ENCODE data around the gene HBS1L.

The HBS1L gene

DNA sequence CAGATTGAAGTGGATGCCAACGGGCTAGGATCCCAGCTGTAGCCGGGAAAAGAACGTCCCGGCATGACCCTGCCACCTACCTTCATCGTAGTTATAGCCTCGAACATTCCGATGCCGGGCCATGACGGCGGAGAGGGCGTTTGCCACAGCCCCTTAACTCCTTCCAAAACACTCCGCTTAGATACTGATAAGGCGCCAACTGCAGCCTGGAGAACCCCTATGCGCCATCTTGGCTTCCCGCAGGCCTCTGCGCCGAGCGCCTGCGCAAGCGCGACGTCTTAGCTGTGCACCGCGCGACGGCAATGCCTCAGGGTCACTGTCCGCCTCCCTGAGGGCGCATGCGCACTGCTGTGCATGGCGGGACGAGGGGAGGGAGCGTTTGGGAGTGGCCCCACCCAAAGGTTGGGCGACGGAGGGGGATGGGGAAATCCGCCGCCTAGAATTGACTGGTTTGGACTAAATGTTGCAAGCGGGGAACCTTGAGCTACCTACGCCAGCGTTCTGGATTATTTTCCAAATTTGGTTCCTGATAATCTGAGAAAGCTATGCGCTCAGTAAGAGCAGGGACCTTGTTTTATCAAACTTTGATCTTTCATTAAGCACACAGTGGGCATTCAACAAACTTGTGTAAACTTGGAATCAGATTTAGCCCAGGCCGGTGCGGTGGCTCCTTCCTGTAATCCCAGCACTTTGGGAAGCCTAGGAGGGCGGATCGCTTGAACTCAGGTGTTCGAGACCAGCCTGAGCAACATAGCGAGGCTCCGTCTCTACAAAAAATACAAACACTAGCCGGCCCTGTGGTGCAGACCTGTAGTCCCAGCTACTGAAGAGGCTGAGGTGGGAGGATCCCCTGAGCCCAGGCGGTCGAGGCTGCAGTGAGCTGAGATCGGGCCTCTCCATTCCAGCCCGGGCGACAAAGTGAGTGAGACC, at the start of gene HBS1L:
Gene HBS1L, minus strand, starts transcription at position 254 of the 930 bp plus-strand sequence. Its CDS starts 131 bp downstream, at position 123.
- H3K27ac ChIP-seq (ENCODE audit: extremely low read depth, low read depth, low read length) = peak within 1 kb of the TSS; percentile 66
- peaks cover 0 to 3% of the 10 kb centered on the region in 2 experiments; a peak in 1 of 3 replicates for H3K36me3 ChIP-seq (ENCODE audit: control insufficient read depth in 2 of 2, insufficient read depth in 1 of 2, low read length in 2 of 2)
- no peaks in the 10 kb centered on the region for H3K9me3 ChIP-seq (ENCODE audit: control insufficient read depth, insufficient read depth, low read depth, low read length)
- ChIA-PET POLR2A (interaction anchor here (0.6 to 1.6 kb wide), 18 partner anchors 8 to 1235 kb away, joined by 3 to 13 read pairs (median 4); partner anchors contain the start of genes BCLAF1 and MYB), CTCF (interaction anchor here (0.6 to 1.2 kb wide), 5 partner anchors 31 to 898 kb away, joined by 3 read pairs; no protein-coding TSS in a partner anchor)
- H3K4me3 ChIP-seq (ENCODE audit: low read depth, low read length) = peak within 1 kb of the TSS; percentile 91
- H3K4me1 ChIP-seq (ENCODE audit: control insufficient read depth, insufficient read depth, low read length) = peaks cover 5% of the 10 kb centered on the region; the same call in 1 of the 2 replicates
- TF ChIP-seq ZFP37 (tag by site-specific recombination; IDR thresholded peaks at IDR 0.05) (0 out of 2 replicates have a peak, but pooled peaks have one; percentile 16), ZNF660 (tag by site-specific recombination; IDR thresholded peaks at IDR 0.05) (peak; percentile 26; the same call in 1 of the 2 replicates), ZXDB (tag by site-specific recombination; IDR thresholded peaks at IDR 0.05) (peak; percentile 44; the same call in 1 of the 2 replicates), SP3 (tag by site-specific recombination; IDR thresholded peaks at IDR 0.05) (peak; percentile 73; the same call in 1 of the 2 replicates), WT1 (tag by site-specific recombination; IDR thresholded peaks at IDR 0.05) (no peak), ZBTB48 (tag by site-specific recombination; IDR thresholded peaks at IDR 0.05) (no peak), ZNF501 (tag by site-specific recombination; IDR thresholded peaks at IDR 0.05) (peak; percentile 60; the same call in 1 of the 2 replicates), OSR2 (tag by site-specific recombination; IDR thresholded peaks at IDR 0.05) (0 out of 2 replicates have a peak, but pooled peaks have one; percentile 27), ZNF248 (tag by site-specific recombination; IDR thresholded peaks at IDR 0.05) (no peak), TCF7L2 (IDR thresholded peaks at IDR 0.05; ENCODE audit: borderline replicate concordance, low read depth, low read length) (no peak), EGR2 (tag by site-specific recombination; IDR thresholded peaks at IDR 0.05; ENCODE audit: low read depth) (peak; percentile 13; the same call in 1 of the 2 replicates), ZNF76 (tag by site-specific recombination; IDR thresholded peaks at IDR 0.05; ENCODE audit: borderline replicate concordance, low read depth) (peak; percentile 95), SP2 (tag by site-specific recombination; IDR thresholded peaks at IDR 0.05) (peak; percentile 76), ZNF341 (tag by site-specific recombination; IDR thresholded peaks at IDR 0.05; ENCODE audit: low read depth) (peak; percentile 27; the same call in 1 of the 2 replicates), ZIC2 (tag by site-specific recombination; IDR thresholded peaks at IDR 0.05) (0 out of 2 replicates have a peak, but pooled peaks have one; percentile 16), ZNF19 (tag by site-specific recombination; IDR thresholded peaks at IDR 0.05; ENCODE audit: low read depth) (no peak), KLF7 (tag by site-specific recombination; IDR thresholded peaks at IDR 0.05; ENCODE audit: borderline replicate concordance) (peak; percentile 84; the same call in 1 of the 2 replicates), ZNF394 (tag by site-specific recombination; IDR thresholded peaks at IDR 0.05; ENCODE audit: borderline replicate concordance) (peak; percentile 31; the same call in 1 of the 2 replicates), ZNF2 (tag by site-specific recombination; IDR thresholded peaks at IDR 0.05) (peak; percentile 47; the same call in 1 of the 2 replicates), ZEB2 (tag by site-specific recombination; IDR thresholded peaks at IDR 0.05) (peak; percentile 33; the same call in 1 of the 2 replicates), ZFP69B (tag by site-specific recombination; IDR thresholded peaks at IDR 0.05) (peak; percentile 92; the same call in 1 of the 2 replicates), MEIS1 (CRISPR knock-in tag; IDR thresholded peaks at IDR 0.05; ENCODE audit: borderline replicate concordance) (no peak), ZNF707 (tag by site-specific recombination; IDR thresholded peaks at IDR 0.05) (no peak), ZNF600 (tag by site-specific recombination; IDR thresholded peaks at IDR 0.05) (peak; percentile 94)
- TF ChIP-seq, protein P1, sequence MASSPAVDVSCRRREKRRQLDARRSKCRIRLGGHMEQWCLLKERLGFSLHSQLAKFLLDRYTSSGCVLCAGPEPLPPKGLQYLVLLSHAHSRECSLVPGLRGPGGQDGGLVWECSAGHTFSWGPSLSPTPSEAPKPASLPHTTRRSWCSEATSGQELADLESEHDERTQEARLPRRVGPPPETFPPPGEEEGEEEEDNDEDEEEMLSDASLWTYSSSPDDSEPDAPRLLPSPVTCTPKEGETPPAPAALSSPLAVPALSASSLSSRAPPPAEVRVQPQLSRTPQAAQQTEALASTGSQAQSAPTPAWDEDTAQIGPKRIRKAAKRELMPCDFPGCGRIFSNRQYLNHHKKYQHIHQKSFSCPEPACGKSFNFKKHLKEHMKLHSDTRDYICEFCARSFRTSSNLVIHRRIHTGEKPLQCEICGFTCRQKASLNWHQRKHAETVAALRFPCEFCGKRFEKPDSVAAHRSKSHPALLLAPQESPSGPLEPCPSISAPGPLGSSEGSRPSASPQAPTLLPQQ (tag by site-specific recombination; IDR thresholded peaks at IDR 0.05) = peak; percentile 93
- TF ChIP-seq, protein P2, sequence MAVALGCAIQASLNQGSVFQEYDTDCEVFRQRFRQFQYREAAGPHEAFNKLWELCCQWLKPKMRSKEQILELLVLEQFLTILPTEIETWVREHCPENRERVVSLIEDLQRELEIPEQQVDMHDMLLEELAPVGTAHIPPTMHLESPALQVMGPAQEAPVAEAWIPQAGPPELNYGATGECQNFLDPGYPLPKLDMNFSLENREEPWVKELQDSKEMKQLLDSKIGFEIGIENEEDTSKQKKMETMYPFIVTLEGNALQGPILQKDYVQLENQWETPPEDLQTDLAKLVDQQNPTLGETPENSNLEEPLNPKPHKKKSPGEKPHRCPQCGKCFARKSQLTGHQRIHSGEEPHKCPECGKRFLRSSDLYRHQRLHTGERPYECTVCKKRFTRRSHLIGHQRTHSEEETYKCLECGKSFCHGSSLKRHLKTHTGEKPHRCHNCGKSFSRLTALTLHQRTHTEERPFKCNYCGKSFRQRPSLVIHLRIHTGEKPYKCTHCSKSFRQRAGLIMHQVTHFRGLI (tag by site-specific recombination; IDR thresholded peaks at IDR 0.05) = peak; percentile 69; the same call in 1 of the 2 replicates
- TF ChIP-seq, protein P3, sequence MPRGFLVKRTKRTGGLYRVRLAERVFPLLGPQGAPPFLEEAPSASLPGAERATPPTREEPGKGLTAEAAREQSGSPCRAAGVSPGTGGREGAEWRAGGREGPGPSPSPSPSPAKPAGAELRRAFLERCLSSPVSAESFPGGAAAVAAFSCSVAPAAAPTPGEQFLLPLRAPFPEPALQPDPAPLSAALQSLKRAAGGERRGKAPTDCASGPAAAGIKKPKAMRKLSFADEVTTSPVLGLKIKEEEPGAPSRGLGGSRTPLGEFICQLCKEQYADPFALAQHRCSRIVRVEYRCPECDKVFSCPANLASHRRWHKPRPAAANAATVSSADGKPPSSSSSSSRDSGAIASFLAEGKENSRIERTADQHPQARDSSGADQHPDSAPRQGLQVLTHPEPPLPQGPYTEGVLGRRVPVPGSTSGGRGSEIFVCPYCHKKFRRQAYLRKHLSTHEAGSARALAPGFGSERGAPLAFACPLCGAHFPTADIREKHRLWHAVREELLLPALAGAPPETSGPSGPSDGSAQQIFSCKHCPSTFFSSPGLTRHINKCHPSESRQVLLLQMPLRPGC (tag by site-specific recombination; IDR thresholded peaks at IDR 0.05) = peak; percentile 9; the same call in 1 of the 2 replicates
- TF ChIP-seq, protein P4, sequence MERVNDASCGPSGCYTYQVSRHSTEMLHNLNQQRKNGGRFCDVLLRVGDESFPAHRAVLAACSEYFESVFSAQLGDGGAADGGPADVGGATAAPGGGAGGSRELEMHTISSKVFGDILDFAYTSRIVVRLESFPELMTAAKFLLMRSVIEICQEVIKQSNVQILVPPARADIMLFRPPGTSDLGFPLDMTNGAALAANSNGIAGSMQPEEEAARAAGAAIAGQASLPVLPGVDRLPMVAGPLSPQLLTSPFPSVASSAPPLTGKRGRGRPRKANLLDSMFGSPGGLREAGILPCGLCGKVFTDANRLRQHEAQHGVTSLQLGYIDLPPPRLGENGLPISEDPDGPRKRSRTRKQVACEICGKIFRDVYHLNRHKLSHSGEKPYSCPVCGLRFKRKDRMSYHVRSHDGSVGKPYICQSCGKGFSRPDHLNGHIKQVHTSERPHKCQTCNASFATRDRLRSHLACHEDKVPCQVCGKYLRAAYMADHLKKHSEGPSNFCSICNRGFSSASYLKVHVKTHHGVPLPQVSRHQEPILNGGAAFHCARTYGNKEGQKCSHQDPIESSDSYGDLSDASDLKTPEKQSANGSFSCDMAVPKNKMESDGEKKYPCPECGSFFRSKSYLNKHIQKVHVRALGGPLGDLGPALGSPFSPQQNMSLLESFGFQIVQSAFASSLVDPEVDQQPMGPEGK (tag by site-specific recombination; IDR thresholded peaks at IDR 0.05) = peak; percentile 95
- TF ChIP-seq, protein P5, sequence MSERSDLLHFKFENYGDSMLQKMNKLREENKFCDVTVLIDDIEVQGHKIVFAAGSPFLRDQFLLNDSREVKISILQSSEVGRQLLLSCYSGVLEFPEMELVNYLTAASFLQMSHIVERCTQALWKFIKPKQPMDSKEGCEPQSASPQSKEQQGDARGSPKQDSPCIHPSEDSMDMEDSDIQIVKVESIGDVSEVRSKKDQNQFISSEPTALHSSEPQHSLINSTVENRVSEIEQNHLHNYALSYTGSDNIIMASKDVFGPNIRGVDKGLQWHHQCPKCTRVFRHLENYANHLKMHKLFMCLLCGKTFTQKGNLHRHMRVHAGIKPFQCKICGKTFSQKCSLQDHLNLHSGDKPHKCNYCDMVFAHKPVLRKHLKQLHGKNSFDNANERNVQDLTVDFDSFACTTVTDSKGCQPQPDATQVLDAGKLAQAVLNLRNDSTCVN (tag by site-specific recombination; optimal IDR thresholded peaks at IDR 0.05) = peak; percentile 36
